NCI-H2171 treated with DMSO at 0.1 percent for 48 hours (cell line): ENCODE data around the gene NPTN.

Experiments
- DNase-seq: peaks from one replicate; lab custom pipeline; 2025; lab: John Stamatoyannopoulos, UW

Gene NPTN

DNA sequence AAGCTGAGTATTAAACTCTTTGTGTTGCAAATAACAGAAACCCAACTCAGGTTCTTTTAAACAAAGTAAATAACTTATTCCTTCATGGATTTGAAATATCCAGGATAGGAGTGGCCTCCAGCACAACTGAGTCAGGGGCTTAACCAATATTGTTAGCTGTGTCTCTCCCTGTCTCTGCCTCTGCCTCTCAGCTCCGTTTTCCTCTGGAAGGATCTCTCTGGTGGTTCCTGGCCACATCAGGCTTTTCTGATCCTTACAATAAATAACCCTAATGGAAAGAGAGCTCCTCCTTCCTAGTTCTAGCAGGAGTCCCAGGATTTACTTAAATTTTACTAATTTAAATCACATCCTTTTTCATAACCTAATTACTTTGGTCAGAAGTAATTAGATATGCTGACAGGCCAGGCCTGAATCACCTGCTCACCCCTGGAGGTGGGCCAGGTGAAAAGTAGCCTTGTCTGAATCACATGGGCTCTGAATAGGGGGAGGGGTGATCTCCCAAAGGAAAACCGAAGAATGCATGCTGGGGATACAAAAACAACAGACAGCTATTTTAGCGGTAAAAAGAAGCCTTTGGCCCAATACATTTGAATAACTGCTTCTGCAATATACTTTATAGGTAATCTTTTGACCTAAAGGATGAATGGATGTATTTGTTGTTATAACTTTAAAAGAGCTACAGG lies 114.9 kb downstream of the NPTN start:
- no peak for DNase-seq

DNA sequence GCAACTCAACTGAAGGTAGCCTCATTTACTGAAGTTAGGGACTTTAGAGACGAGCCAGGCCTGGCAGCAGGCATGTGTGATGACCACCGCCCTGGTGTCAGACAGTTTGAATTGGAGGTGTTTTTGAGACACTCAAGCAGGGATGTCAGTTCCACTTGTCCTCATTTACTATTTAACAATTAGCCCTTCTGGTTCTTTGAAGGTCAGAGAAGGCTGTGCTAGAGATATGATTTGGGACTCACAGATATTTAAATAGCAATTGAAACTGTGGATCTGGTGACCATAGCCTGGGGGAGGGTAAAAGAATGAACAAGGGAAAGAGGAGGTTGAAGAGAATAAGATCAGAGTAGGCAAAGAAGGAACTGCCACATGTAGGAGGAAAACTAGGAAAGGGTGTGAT lies 115.6 kb downstream of the NPTN start:
- no peak for DNase-seq

DNA sequence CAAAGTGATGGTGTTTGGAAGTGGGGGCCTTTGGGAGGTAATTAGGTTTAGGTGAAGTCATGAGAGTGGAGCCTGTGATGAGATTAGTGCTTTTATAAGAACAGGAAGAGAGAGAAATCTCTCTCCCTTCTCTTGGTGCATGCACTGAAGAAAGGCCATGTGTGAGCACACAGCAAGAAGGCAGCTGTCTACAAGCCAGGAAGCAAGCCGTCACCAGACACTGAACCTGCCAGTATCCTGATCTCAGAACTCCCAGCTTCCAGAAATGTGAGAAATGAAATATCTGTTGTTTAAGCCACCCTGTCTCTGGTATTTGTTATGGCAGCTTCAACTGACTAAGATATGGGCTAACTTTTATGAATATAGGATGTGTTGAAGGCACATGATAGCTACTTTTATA lies 117.7 kb downstream of the NPTN start:
- DNase-seq: no peak
